OCI-LY3 (cell line): ENCODE measurements around the gene ENTPD2.

Source experiments
- H2AFZ ChIP-seq: fragments of 200-600, 300-600 bp; shearing (Covaris generic); 2 replicates; pipeline ENCODE4 v1.6.0; 2014; ENCODE audit warnings: antibody characterized with exemption, low read depth, low read length
- H3K27ac ChIP-seq: fragments of 200-600, 300-600 bp; sonication (generic); 2 replicates; pipeline ENCODE4 v1.5.1; 2014; ENCODE audit warnings: mild to moderate bottlenecking, low read length, moderate library complexity, mixed read lengths
- H3K27me3 ChIP-seq: fragments of 200-600, 300-600 bp; sonication (generic); 2 replicates; pipeline ENCODE4 v1.6.1; 2014; ENCODE audit warnings: low read depth, low read length, mixed read lengths
- H3K36me3 ChIP-seq: fragments of 200-600, 300-600 bp; sonication (generic); replicated peaks from 2 replicates; pipeline ENCODE3; 2014; ENCODE audit warnings: low read depth, low read length, mixed read lengths
- H3K4me1 ChIP-seq: fragments of 300-600, 200-600 bp; sonication (generic); 2 replicates; pipeline ENCODE4 v1.6.1; 2014; ENCODE audit warnings: low read length, mixed read lengths
- H3K4me2 ChIP-seq: fragments of 200-600, 300-600 bp; sonication (generic); 2 replicates; pipeline ENCODE4 v1.6.1; 2014; ENCODE audit warnings: low read length, mixed read lengths
- H3K4me3 ChIP-seq: fragments of 300-600, 200-600 bp; sonication (generic); 2 replicates; pipeline ENCODE4 v1.5.1; 2014; ENCODE audit warnings: antibody characterized with exemption, mild to moderate bottlenecking, low read length, moderate library complexity
- H3K79me2 ChIP-seq: fragments of 300-600, 200-600 bp; shearing (Covaris generic); 2 replicates; pipeline ENCODE4 v1.6.1; 2014; ENCODE audit warnings: mild to moderate bottlenecking, low read length, mixed read lengths
- H3K9ac ChIP-seq: fragments of 300-600, 200-600 bp; shearing (Covaris generic); 2 replicates; pipeline ENCODE4 v1.6.0; 2014; ENCODE audit warnings: mild to moderate bottlenecking, low read length, moderate library complexity
- H3K9me3 ChIP-seq: fragments of 200-600, 300-600 bp; shearing (Covaris generic); 2 replicates; pipeline ENCODE4 v1.6.1; 2014; ENCODE audit warnings: low read length, mixed read lengths; ENCODE audit not compliant: insufficient read depth
- H4K20me1 ChIP-seq: fragments of 200-600, 300-600 bp; sonication (generic); 2 replicates; pipeline ENCODE4 v1.6.1; 2016; ENCODE audit warnings: low read length, mixed read lengths; ENCODE audit not compliant: insufficient read depth
- EZH2phosphoT487 ChIP-seq: fragments of 200-600 bp; shearing (Covaris generic); IDR thresholded peaks from 2 replicates; pipeline ENCODE4 v1.6.1; 2018; ENCODE audit warnings: antibody characterized with exemption, mixed run types, low read depth
- TF ChIP-seq, protein P1 (sequence below): fragments of 200-600, 300-600 bp; sonication (generic); IDR thresholded peaks from 2 replicates; pipeline ENCODE4 v1.5.1; 2014; ENCODE audit warnings: antibody characterized with exemption, low read length, low read depth

ENTPD2 gene

DNA sequence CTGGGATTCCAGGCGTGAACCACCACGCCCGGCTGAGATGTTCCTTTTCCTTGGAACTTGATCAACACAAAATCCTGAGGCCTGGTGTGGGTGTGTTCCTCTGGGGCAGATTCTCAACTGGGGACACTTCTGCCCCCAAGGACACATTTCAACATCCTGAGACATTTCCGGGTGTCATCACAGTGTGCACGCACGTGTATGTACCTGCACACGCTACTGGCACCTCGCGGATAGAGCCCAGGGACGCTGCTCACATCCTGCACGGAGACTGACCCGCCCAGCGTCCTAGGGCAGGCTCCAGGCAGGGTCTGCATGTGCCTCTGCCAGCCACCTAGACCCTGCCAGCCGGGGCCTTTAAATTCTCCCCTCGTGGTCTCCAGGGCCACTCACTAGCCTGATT is 8.5 kb upstream of the ENTPD2 start:
- H3K27me3 ChIP-seq = no peaks in the 10 kb centered on the region
- no peak overlapping the region for H3K9ac ChIP-seq
- TF ChIP-seq, protein P1, sequence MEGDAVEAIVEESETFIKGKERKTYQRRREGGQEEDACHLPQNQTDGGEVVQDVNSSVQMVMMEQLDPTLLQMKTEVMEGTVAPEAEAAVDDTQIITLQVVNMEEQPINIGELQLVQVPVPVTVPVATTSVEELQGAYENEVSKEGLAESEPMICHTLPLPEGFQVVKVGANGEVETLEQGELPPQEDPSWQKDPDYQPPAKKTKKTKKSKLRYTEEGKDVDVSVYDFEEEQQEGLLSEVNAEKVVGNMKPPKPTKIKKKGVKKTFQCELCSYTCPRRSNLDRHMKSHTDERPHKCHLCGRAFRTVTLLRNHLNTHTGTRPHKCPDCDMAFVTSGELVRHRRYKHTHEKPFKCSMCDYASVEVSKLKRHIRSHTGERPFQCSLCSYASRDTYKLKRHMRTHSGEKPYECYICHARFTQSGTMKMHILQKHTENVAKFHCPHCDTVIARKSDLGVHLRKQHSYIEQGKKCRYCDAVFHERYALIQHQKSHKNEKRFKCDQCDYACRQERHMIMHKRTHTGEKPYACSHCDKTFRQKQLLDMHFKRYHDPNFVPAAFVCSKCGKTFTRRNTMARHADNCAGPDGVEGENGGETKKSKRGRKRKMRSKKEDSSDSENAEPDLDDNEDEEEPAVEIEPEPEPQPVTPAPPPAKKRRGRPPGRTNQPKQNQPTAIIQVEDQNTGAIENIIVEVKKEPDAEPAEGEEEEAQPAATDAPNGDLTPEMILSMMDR = no peak
- no peak for TF ChIP-seq EZH2phosphoT487
- H3K27ac ChIP-seq = no peak overlapping the region
- no peak overlapping the region for H2AFZ ChIP-seq
- no peaks in the 10 kb centered on the region for H3K9me3 ChIP-seq
- no peaks in the 10 kb centered on the region for H3K36me3 ChIP-seq
- H3K4me1 ChIP-seq = no peaks in the 10 kb centered on the region
- no peak overlapping the region for H3K4me2 ChIP-seq
- no peaks in the 10 kb centered on the region for H3K79me2 ChIP-seq
- no peak overlapping the region for H3K4me3 ChIP-seq
- H4K20me1 ChIP-seq = peaks cover 8% of the 10 kb centered on the region; the same call in 1 of the 2 replicates

GRCh38 chr9:137058521-137059234 is 4.8 kb upstream of the ENTPD2 start:
- H3K27ac ChIP-seq = no peak overlapping the region
- no peaks in the 10 kb centered on the region; the same call in 1 of the 2 replicates for H4K20me1 ChIP-seq
- no peaks in the 10 kb centered on the region for H3K9me3 ChIP-seq
- H3K9ac ChIP-seq = no peak overlapping the region
- no peaks in the 10 kb centered on the region for H3K36me3 ChIP-seq
- no peak overlapping the region for H3K4me3 ChIP-seq
- TF ChIP-seq, protein P1 = no peak
- TF ChIP-seq EZH2phosphoT487 = no peak
- no peaks in the 10 kb centered on the region for H3K4me1 ChIP-seq
- no peaks in the 10 kb centered on the region for H3K79me2 ChIP-seq
- H2AFZ ChIP-seq = no peak overlapping the region
- no peak overlapping the region for H3K4me2 ChIP-seq
- H3K27me3 ChIP-seq = no peaks in the 10 kb centered on the region

DNA sequence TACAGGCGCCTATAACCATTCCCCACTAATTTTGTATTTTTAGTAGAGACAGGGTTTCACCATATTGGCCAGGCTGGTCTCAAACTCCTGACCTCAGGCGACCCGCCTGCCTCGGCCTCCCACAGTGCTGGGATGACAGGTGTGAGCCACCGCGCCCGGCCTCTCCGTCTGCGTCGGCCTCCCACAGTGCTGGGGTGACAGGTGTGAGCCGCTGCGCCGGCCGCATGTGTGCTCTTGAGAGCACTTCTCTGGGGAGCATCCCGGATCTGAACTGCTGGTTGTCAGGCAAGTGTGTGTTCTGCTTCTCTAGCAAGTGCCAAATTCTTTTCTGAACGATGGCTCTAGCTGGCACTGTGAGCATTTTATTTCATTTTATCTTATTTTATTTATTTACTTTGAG is 3.7 kb upstream of the ENTPD2 start:
- no peaks in the 10 kb centered on the region for H3K36me3 ChIP-seq
- H2AFZ ChIP-seq = no peak overlapping the region
- no peaks in the 10 kb centered on the region for H3K79me2 ChIP-seq
- no peak overlapping the region for H3K27ac ChIP-seq
- H3K4me2 ChIP-seq = no peak overlapping the region
- H3K9me3 ChIP-seq = no peaks in the 10 kb centered on the region
- no peak overlapping the region for H3K4me3 ChIP-seq
- H3K9ac ChIP-seq = no peak overlapping the region
- H4K20me1 ChIP-seq = no peaks in the 10 kb centered on the region
- TF ChIP-seq EZH2phosphoT487 = no peak
- TF ChIP-seq, protein P1 = no peak
- H3K27me3 ChIP-seq = no peaks in the 10 kb centered on the region
- H3K4me1 ChIP-seq = no peaks in the 10 kb centered on the region

DNA sequence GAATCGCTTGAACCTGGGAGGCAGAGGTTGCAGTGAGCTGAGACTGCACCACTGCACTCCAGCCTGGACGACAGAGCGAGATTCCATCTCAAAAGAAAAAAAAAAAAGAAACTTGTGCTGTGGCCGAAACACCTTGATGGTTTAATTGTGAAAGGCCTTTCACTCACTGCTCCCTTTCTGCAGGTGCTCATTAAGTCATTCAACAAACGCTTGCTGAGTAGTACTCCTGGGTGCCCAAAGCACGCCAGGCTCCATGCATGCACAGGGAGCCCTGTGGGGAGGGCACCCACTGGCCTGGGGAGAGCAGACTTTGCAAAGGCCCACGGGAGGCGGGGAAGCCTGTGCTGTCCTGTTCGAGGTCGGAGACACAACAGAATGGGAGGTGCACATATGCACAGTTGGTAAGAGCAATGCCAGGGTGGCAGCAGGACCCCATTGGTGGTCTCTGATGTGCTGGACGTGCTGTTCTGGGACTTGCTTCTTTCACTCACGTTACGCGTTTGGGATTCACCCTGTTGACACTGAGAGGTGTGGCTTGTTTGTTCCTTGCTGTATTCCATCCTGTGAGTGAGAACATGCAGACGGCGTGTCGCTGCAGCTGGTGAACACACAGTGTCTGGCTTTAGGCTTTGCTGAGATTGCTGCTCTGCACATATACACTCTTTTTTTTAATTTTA is 3.0 kb upstream of the ENTPD2 start:
- no peak overlapping the region for H2AFZ ChIP-seq
- no peak overlapping the region for H3K4me2 ChIP-seq
- H3K4me1 ChIP-seq = no peaks in the 10 kb centered on the region
- no peak overlapping the region for H3K27ac ChIP-seq
- H3K4me3 ChIP-seq = no peak overlapping the region
- H3K9me3 ChIP-seq = no peaks in the 10 kb centered on the region
- H3K9ac ChIP-seq = no peak overlapping the region
- TF ChIP-seq, protein P1 = no peak
- no peak for TF ChIP-seq EZH2phosphoT487
- H3K79me2 ChIP-seq = no peaks in the 10 kb centered on the region
- H3K36me3 ChIP-seq = no peaks in the 10 kb centered on the region
- no peaks in the 10 kb centered on the region for H4K20me1 ChIP-seq
- no peaks in the 10 kb centered on the region for H3K27me3 ChIP-seq
